ENCODE data around the gene TMEM178B. TPM values are rescaled to one million over a fixed set of nuclear protein-coding genes. Genes with fewer than 3 reads are reported as not detected.

The TMEM178B gene
- total and polyA plus RNA-seq, 9 of the 15 experiments (the other 6 are each of a cell fraction or from before 2014, with no cell fraction given) = under 0.01 to 0.03 (median 0.01) TPM; not detected in 5

DNA sequence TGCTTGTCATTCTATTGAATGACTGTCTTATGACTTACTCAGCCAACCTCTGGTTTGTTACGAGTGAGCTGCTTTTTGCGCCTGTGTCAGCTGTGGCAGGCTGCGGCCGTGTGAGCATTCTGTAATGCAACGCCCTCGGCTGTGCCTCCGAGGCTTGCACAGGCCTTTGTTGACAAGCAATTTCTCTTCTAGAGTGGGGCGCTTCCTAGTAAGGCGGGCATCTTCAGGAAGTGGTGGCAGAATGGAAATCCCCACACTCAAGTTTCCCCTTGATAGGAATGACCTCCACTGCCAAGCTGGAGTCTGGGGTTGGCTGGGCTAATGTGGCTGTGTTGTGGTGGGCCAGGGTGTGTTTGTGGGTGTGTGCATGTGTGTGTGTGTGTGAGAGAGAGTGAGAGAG is 20.2 kb upstream of the TMEM178B start:
- BruUV-seq (replicated peaks) = no TSS peak
- H3K9ac ChIP-seq (ENCODE audit: insufficient read depth in 1 of 2, low read depth in 2 of 2, low read length in 2 of 2) = no peak overlapping the region
- no peak overlapping the region for H3K4me3 ChIP-seq
- H3K36me3 ChIP-seq (ENCODE audit: control insufficient read depth, insufficient read depth, low read length) = no peaks in the 10 kb centered on the region
- TF ChIP-seq NR1H2 (CRISPR knock-in tag; IDR thresholded peaks at IDR 0.05) (no peak), CHD1 (IDR thresholded peaks at IDR 0.05; ENCODE audit: low read length) (no peak), ERF (CRISPR knock-in tag; IDR thresholded peaks at IDR 0.05) (no peak), SNIP1 (IDR thresholded peaks at IDR 0.05; ENCODE audit: low read depth) (no peak), HMG20A (CRISPR knock-in tag; conservative IDR thresholded peaks at IDR 0.05) (no peak), ZKSCAN3 (CRISPR knock-in tag; IDR thresholded peaks at IDR 0.05) (no peak), ZNF717 (CRISPR knock-in tag; IDR thresholded peaks at IDR 0.05) (no peak), HNRNPK (IDR thresholded peaks at IDR 0.05; ENCODE audit: low read depth, low read length, poor library complexity, severe bottlenecking) (no peak), HDAC3 (IDR thresholded peaks at IDR 0.05; ENCODE audit: borderline replicate concordance, partially characterized antibody) (no peak)
- TF ChIP-seq, protein P1, sequence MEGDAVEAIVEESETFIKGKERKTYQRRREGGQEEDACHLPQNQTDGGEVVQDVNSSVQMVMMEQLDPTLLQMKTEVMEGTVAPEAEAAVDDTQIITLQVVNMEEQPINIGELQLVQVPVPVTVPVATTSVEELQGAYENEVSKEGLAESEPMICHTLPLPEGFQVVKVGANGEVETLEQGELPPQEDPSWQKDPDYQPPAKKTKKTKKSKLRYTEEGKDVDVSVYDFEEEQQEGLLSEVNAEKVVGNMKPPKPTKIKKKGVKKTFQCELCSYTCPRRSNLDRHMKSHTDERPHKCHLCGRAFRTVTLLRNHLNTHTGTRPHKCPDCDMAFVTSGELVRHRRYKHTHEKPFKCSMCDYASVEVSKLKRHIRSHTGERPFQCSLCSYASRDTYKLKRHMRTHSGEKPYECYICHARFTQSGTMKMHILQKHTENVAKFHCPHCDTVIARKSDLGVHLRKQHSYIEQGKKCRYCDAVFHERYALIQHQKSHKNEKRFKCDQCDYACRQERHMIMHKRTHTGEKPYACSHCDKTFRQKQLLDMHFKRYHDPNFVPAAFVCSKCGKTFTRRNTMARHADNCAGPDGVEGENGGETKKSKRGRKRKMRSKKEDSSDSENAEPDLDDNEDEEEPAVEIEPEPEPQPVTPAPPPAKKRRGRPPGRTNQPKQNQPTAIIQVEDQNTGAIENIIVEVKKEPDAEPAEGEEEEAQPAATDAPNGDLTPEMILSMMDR (IDR thresholded peaks at IDR 0.05 in 2 of 3, conservative IDR thresholded peaks at IDR 0.05 in 1 of 3; ENCODE audit: insufficient read depth in 2 of 3, low read depth in 1 of 3, low read length in 3 of 3) = no peak
- TF ChIP-seq, protein P2, sequence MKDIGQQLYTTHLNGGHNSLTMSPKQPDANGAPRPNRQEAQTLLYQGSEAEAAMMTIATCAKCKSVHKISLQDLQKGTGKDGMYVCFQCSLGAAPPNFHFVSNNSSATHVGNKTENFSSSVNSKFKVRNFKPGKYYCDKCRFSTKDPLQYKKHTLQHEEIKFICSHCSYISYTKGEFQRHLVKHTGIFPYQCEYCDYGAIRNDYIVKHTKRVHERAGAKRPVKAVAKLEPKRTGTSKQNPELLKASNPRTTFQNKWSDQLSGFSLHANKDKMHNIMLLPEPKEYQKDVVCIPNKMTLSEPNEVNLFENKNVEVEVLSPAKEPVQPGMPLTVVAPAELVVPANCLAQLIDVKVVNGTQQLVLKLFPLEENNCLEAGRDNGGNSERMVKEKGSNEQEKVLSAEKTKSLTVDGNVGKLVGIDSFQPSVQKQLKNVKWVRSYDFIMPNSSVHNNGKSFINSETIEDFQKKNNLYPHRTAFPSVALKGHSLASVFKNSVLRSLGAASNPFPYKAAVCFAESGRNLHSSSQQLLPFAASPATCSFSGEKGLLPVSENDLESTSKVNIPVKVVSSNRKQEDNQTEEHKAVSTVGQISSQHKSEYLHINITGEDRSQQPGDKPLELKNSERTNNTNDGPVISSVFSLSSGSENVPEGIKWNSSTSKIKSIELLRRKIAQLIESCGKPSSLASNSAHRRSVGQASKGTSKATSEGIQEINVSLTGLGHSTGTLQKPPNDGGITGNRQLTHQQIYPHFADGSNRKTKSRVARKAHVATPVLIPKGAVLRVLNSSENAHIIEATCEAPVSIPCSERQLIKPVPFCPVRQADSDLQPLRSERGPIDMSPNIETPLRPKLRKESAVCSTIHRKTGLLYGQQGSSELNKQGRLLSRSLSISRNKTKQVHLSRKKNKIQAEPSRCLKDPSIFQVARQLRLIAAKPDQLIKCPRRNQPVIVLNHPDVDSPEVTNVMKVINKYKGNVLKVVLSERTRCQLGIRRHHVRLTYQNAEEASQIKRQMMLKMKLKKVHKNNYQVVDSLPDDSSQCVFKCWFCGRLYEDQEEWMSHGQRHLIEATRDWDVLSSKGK (CRISPR knock-in tag; IDR thresholded peaks at IDR 0.05) = no peak
- H3K9me3 ChIP-seq (replicated peaks; ENCODE audit: control insufficient read depth, insufficient read depth, low read depth, low read length) = no peaks in the 10 kb centered on the region
- ChIA-PET CTCF (ENCODE audit: low intra/inter-chr PET ratio) (no interaction called here), POLR2A (no interaction called here)
- peaks cover 24 to 30% of the 10 kb centered on the region in 2 experiments; a peak in 3 of 5 replicates for H3K27me3 ChIP-seq (ENCODE audit: control insufficient read depth in 2 of 2, insufficient read depth in 2 of 2, low read length in 2 of 2)
- in situ Hi-C loops (cut with MboI) = no loop called here
- no peak overlapping the region for H3K27ac ChIP-seq (ENCODE audit: extremely low read depth, low read depth, low read length)
- no peak overlapping the region for H2AFZ ChIP-seq (ENCODE audit: low read depth, low read length)
- H3K9me1 ChIP-seq (ENCODE audit: control insufficient read depth, insufficient read depth, low read length) = no peaks in the 10 kb centered on the region
- DNase-seq (ENCODE audit: extremely low read depth in 1 of 4, low spot score in 3 of 4) (no peak), ATAC-seq (peak; percentile 28; the same call in 1 of the 3 replicates), FAIRE-seq (no peak)
- no peaks in the 10 kb centered on the region for H3K4me1 ChIP-seq (replicated peaks in 1 of 2; ENCODE audit: control insufficient read depth in 2 of 2, insufficient read depth in 2 of 2, low read length in 2 of 2)
- H4K20me1 ChIP-seq (replicated peaks; ENCODE audit: control insufficient read depth, insufficient read depth, low read length) = no peaks in the 10 kb centered on the region
- 4% methylated on average over 9 of the region's 9 CpGs for WGBS (ENCODE audit: insufficient coverage, low coverage, missing lambda C conversion rate)
- intact Hi-C loops (cut with micrococcal nuclease) = no loop called here
- no peaks in the 10 kb centered on the region for H3K79me2 ChIP-seq (ENCODE audit: control insufficient read depth, insufficient read depth, low read length)
- no peak overlapping the region for H3K4me2 ChIP-seq (ENCODE audit: insufficient read depth, low read length)
